ENCODE data around the gene SPON1. TPM values are rescaled to one million over a fixed set of nuclear protein-coding genes. Genes with fewer than 3 reads are reported as not detected.

Gene SPON1
- polyA plus RNA-seq, 1 donor: 71.8 TPM

DNA sequence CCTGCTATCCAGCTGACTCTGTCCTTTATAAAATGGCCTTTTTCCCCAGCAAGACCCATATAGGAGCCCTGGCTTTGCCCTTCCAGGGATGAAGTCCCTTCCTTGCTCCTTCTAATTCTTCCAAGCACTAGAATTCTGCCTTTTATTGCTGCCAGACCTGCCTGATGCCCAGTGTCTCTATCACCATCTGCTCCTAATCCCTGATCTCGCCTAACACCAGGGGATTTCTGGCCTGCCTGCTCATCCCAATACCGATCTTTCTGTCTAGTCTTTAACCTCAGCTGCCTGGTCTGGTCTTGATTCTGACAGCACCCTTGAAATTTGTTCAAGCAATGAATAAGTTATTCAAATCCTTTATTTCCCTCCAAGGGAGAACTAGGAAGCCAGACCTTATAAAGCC is 150.2 kb downstream of the SPON1 start:
- no peaks in the 10 kb centered on the region for H3K9me3 ChIP-seq (ENCODE audit: control insufficient read depth, low read depth, low read length)
- H3K4me1 ChIP-seq (ENCODE audit: control insufficient read depth, insufficient read depth, low read length): peaks cover 5% of the 10 kb centered on the region
- WGBS (ENCODE audit: insufficient coverage, low lambda C conversion rate): no CpG with 5 or more reads among the region's 2 CpGs
- H3K27me3 ChIP-seq (ENCODE audit: control insufficient read depth, insufficient read depth, low read length): no peaks in the 10 kb centered on the region
- H3K4me3 ChIP-seq (ENCODE audit: low read length): no peak overlapping the region
- H3K36me3 ChIP-seq (ENCODE audit: control insufficient read depth, insufficient read depth, low read length): no peaks in the 10 kb centered on the region
- DNase-seq: no peak
- no peak overlapping the region for H3K27ac ChIP-seq (ENCODE audit: low read length)

DNA sequence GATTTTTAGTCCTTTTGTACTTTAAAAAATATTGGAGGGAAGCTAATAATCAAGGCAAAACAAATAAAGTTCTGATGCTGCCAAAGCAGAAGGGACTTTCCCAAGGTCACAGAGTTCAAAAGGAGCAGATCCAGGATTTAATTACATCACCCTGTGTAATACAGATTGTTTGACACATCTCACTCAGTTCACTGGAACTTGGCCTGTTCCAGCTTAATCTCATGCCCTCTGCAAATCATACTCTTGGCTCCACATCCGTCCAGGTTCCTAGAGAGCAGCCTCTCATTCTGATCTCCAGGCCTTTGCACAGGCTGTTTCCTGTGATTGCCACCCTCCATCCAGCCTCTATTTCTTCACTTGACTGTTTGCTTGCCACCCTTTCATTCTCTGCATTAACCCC is 151.7 kb downstream of the SPON1 start:
- DNase-seq: peak in 1 of 2 donors; percentile 18
- H3K27me3 ChIP-seq (ENCODE audit: control insufficient read depth, insufficient read depth, low read length): no peaks in the 10 kb centered on the region
- H3K36me3 ChIP-seq (ENCODE audit: control insufficient read depth, insufficient read depth, low read length): no peaks in the 10 kb centered on the region
- peaks cover 5% of the 10 kb centered on the region for H3K4me1 ChIP-seq (ENCODE audit: control insufficient read depth, insufficient read depth, low read length)
- no CpG with 5 or more reads among the region's 1 CpG for WGBS (ENCODE audit: insufficient coverage, low lambda C conversion rate)
- no peak overlapping the region for H3K27ac ChIP-seq (ENCODE audit: low read length)
- no peaks in the 10 kb centered on the region for H3K9me3 ChIP-seq (ENCODE audit: control insufficient read depth, low read depth, low read length)
- no peak overlapping the region for H3K4me3 ChIP-seq (ENCODE audit: low read length)

DNA sequence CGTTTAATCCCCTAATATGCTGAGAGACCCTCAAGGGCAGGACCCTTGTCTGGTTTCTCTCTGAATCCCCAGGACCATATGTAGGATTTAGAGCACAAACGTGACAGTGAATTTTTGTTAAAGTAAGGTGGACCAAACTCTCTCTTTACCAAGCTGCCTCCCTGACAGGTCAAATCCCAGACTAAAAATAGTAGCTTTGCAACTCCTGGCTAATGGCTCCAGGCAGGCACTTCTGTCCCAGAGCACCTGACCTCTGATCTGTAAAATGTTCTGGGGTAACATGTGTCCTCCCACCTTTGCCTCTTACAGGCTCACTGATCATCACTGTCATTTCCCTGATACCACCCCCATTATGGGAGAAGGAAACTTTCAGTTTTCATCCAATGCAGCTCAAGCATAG is 152.3 kb downstream of the SPON1 start:
- DNase-seq: no peak
- Histone ChIP-seq H3K27me3 (ENCODE audit: control insufficient read depth, insufficient read depth, low read length) (no peaks in the 10 kb centered on the region), H3K36me3 (ENCODE audit: control insufficient read depth, insufficient read depth, low read length) (no peaks in the 10 kb centered on the region), H3K9me3 (ENCODE audit: control insufficient read depth, low read depth, low read length) (no peaks in the 10 kb centered on the region), H3K27ac (ENCODE audit: low read length) (no peak overlapping the region), H3K4me3 (ENCODE audit: low read length) (no peak overlapping the region), H3K4me1 (ENCODE audit: control insufficient read depth, insufficient read depth, low read length) (peaks cover 5% of the 10 kb centered on the region)
- no CpG with 5 or more reads among the region's 2 CpGs for WGBS (ENCODE audit: insufficient coverage, low lambda C conversion rate)

DNA sequence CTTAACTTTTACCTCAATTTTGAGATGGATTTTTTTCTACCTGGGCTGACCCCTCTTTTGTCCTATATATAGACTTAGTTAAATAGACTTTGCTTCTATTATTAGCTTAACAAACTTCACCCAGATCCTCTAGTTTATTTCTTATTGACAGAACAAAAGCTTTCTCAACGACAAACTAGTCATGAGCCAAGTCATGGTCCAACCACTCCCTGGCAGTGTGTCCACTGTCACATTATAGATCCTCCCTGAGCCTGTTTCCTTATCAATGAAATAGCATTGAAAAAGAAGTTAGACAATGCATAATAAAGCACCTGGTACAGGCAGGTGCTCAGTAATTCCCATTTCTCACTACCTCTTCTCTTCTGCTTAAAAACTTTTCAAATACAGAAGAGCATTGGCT is 155.1 kb downstream of the SPON1 start:
- peak in 1 of 2 donors; percentile 37 for DNase-seq
- WGBS (ENCODE audit: insufficient coverage, low lambda C conversion rate): 17% methylated on average over 1 of the region's 1 CpG

DNA sequence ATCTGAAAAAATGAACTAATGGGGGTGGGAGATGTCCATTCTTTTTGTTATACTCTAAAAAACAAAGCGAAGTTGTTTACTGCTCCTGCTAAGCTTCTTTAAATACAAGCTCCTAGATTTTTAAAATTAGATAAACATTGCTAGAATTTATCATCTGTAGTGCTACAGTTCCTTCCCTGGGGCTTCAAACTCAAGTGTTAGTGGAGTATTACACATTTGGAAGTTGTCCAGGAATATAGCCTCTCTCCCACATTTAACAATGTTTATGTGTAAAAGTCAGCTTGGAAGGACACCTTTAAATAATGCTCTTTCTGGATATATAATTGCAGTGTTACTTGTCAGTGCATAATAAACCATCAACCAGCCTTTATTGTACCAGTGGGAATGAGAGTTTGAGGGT is 155.5 kb downstream of the SPON1 start:
- H3K9me3 ChIP-seq (ENCODE audit: control insufficient read depth, low read depth, low read length): no peaks in the 10 kb centered on the region
- H3K27me3 ChIP-seq (ENCODE audit: control insufficient read depth, insufficient read depth, low read length): no peaks in the 10 kb centered on the region
- H3K27ac ChIP-seq (ENCODE audit: low read length): no peak overlapping the region
- no CpG with 5 or more reads among the region's 1 CpG for WGBS (ENCODE audit: insufficient coverage, low lambda C conversion rate)
- H3K4me3 ChIP-seq (ENCODE audit: low read length): no peak overlapping the region
- peaks cover 5% of the 10 kb centered on the region for H3K4me1 ChIP-seq (ENCODE audit: control insufficient read depth, insufficient read depth, low read length)
- no peaks in the 10 kb centered on the region for H3K36me3 ChIP-seq (ENCODE audit: control insufficient read depth, insufficient read depth, low read length)
- no peak for DNase-seq

More for the DNA sequence above, 155.1 kb downstream of the SPON1 start:
- H3K4me1 ChIP-seq (ENCODE audit: control insufficient read depth, insufficient read depth, low read length): peaks cover 5% of the 10 kb centered on the region
- H3K4me3 ChIP-seq (ENCODE audit: low read length): no peak overlapping the region
- H3K27me3 ChIP-seq (ENCODE audit: control insufficient read depth, insufficient read depth, low read length): no peaks in the 10 kb centered on the region
- H3K36me3 ChIP-seq (ENCODE audit: control insufficient read depth, insufficient read depth, low read length): no peaks in the 10 kb centered on the region
- no peaks in the 10 kb centered on the region for H3K9me3 ChIP-seq (ENCODE audit: control insufficient read depth, low read depth, low read length)
- H3K27ac ChIP-seq (ENCODE audit: low read length): no peak overlapping the region

DNA sequence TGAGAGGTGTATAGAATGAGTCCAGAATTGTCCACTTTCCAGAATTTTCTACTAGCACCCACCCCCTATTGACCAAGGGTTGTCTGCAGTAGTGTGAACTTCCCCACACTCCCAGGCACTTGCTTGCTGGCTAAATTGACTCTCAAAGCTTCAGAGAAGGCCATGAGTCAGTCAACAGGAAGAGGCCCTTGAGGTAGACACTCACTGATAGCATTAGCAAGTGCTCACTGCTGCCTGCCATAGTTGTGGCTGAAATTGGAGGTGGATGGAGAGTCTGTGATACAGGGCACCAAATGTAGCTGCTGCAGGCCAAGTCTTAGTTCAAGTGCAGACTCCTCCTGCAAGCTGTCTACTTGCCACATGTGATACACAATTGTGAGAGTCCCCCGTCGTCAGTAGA is 156.8 kb downstream of the SPON1 start:
- no peak overlapping the region for H3K4me3 ChIP-seq (ENCODE audit: low read length)
- DNase-seq: no peak
- peaks cover 4% of the 10 kb centered on the region for H3K4me1 ChIP-seq (ENCODE audit: control insufficient read depth, insufficient read depth, low read length)
- no peak overlapping the region for H3K27ac ChIP-seq (ENCODE audit: low read length)
- H3K9me3 ChIP-seq (ENCODE audit: control insufficient read depth, low read depth, low read length): no peaks in the 10 kb centered on the region
- no peaks in the 10 kb centered on the region for H3K27me3 ChIP-seq (ENCODE audit: control insufficient read depth, insufficient read depth, low read length)
- no peaks in the 10 kb centered on the region for H3K36me3 ChIP-seq (ENCODE audit: control insufficient read depth, insufficient read depth, low read length)
- no CpG with 5 or more reads among the region's 2 CpGs for WGBS (ENCODE audit: insufficient coverage, low lambda C conversion rate)

DNA sequence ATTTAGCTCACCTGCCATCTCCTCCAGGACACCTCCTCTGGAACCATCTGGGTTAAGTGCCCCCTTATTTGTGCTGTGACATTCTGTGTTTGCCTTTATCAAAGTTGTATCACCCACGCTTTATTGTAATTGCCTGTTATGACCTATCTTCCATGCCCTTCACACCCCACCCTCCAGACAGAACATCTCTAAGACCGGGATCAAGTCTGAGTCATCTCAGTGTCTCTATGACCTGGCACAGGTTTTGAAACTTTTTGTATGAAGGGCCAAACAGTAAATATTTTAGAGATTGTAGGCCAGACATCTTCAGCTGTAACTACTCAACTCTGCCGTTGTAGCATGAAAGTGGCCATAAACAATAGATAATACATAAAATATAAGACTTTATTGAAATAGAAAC is 161.8 kb downstream of the SPON1 start:
- H3K27me3 ChIP-seq (ENCODE audit: control insufficient read depth, insufficient read depth, low read length): no peaks in the 10 kb centered on the region
- no peak overlapping the region for H3K4me3 ChIP-seq (ENCODE audit: low read length)
- H3K9me3 ChIP-seq (ENCODE audit: control insufficient read depth, low read depth, low read length): peaks cover 9% of the 10 kb centered on the region
- H3K27ac ChIP-seq (ENCODE audit: low read length): no peak overlapping the region
- WGBS (ENCODE audit: insufficient coverage, low lambda C conversion rate): 40% methylated on average over 1 of the region's 3 CpGs
- no peaks in the 10 kb centered on the region for H3K4me1 ChIP-seq (ENCODE audit: control insufficient read depth, insufficient read depth, low read length)
- no peak for DNase-seq
- H3K36me3 ChIP-seq (ENCODE audit: control insufficient read depth, insufficient read depth, low read length): no peaks in the 10 kb centered on the region

DNA sequence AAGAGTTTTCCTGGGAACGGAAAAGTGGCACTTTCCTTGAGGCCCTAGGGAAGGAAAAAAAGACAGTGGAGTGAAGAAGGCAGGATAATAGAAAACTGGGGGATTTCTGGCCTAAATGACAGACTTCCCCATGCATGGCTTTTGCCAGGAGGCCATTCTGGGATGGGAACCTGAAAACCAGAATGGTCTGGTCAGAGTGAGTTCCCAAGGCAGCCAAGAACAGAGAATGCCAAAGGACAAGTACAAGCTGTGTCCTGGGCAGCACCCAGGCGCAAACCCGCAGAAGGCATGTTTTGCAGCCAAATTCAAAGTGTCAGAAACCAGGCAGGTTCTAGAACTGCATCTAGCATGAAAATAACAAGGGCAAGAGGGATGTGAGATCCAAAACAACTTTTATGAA is 162.4 kb downstream of the SPON1 start:
- DNase-seq: no peak
- Histone ChIP-seq H3K4me1 (ENCODE audit: control insufficient read depth, insufficient read depth, low read length) (no peaks in the 10 kb centered on the region), H3K27ac (ENCODE audit: low read length) (no peak overlapping the region), H3K4me3 (ENCODE audit: low read length) (no peak overlapping the region), H3K27me3 (ENCODE audit: control insufficient read depth, insufficient read depth, low read length) (no peaks in the 10 kb centered on the region), H3K36me3 (ENCODE audit: control insufficient read depth, insufficient read depth, low read length) (no peaks in the 10 kb centered on the region), H3K9me3 (ENCODE audit: control insufficient read depth, low read depth, low read length) (peaks cover 9% of the 10 kb centered on the region)
- 100% methylated on average over 1 of the region's 3 CpGs for WGBS (ENCODE audit: insufficient coverage, low lambda C conversion rate)

DNA sequence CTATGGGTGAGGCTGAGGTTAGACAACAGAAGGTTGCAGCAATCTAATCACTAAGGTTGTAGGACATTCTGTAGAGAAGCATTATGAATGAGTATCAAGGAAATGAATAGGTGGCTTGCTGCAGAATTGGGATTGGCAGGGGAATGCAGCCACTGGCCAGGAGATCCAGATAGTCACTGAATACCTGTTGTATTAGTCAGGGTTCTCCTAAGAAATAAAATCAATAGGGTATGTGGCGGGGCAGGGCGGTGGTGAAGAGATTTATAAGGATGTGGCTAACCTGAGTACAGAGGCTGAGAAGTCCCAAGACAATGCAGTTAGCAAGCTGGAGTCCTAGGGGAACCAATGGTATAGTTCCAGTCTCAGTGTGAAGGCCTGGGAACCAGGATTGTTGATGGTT is 163.0 kb downstream of the SPON1 start:
- DNase-seq: no peak
- no peaks in the 10 kb centered on the region for H3K36me3 ChIP-seq (ENCODE audit: control insufficient read depth, insufficient read depth, low read length)
- peaks cover 9% of the 10 kb centered on the region for H3K9me3 ChIP-seq (ENCODE audit: control insufficient read depth, low read depth, low read length)
- no peak overlapping the region for H3K4me3 ChIP-seq (ENCODE audit: low read length)
- H3K27ac ChIP-seq (ENCODE audit: low read length): no peak overlapping the region
- no CpG with 5 or more reads among the region's 2 CpGs for WGBS (ENCODE audit: insufficient coverage, low lambda C conversion rate)
- no peaks in the 10 kb centered on the region for H3K4me1 ChIP-seq (ENCODE audit: control insufficient read depth, insufficient read depth, low read length)
- H3K27me3 ChIP-seq (ENCODE audit: control insufficient read depth, insufficient read depth, low read length): no peaks in the 10 kb centered on the region

DNA sequence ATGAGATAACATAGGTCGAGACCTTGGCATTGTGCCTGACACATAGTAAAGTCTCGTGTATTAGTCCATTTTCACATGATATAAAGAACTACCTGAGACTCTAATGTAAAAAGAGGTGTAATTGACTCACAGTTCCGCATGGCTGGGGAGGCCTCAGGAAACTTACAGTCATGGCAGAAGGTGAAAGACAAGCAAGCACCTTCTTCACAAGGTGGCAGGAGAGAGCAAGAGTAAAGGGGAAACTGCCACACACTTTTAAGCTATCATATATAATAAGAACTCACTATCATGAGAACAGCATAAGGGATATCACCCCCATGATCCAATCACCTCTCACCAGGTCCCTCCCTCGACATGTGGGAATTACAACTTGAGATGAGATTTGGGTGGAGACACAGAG is 165.2 kb downstream of the SPON1 start:
- no peak for DNase-seq
- Histone ChIP-seq H3K36me3 (ENCODE audit: control insufficient read depth, insufficient read depth, low read length) (no peaks in the 10 kb centered on the region), H3K4me3 (ENCODE audit: low read length) (no peak overlapping the region), H3K9me3 (ENCODE audit: control insufficient read depth, low read depth, low read length) (peaks cover 9% of the 10 kb centered on the region), H3K27ac (ENCODE audit: low read length) (no peak overlapping the region), H3K27me3 (ENCODE audit: control insufficient read depth, insufficient read depth, low read length) (no peaks in the 10 kb centered on the region), H3K4me1 (ENCODE audit: control insufficient read depth, insufficient read depth, low read length) (peaks cover 4% of the 10 kb centered on the region)
- no CpG with 5 or more reads among the region's 4 CpGs for WGBS (ENCODE audit: insufficient coverage, low lambda C conversion rate)

DNA sequence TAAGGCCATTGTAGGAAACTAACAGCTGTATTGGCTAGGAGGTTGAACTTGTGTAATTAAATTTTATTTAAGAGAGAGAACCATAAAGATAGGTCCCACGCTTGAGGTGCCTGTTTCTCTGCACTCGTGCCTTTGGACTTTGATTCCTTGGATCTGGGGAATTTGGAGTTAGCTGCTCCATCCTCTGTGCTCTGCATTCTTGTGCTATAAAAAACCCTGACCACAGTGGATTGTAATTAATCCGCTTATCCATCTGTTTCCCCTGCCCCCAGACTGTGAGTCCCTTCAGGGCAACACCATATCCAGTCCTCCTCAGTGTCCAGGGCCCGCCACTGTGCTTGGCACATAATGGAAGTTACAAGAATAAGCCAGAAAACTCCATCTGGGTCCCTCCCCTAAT is 169.8 kb downstream of the SPON1 start:
- WGBS (ENCODE audit: insufficient coverage, low lambda C conversion rate): no CpG with 5 or more reads among the region's 4 CpGs
- Histone ChIP-seq H3K36me3 (ENCODE audit: control insufficient read depth, insufficient read depth, low read length) (peaks cover 16% of the 10 kb centered on the region), H3K9me3 (ENCODE audit: control insufficient read depth, low read depth, low read length) (peaks cover 9% of the 10 kb centered on the region), H3K27me3 (ENCODE audit: control insufficient read depth, insufficient read depth, low read length) (no peaks in the 10 kb centered on the region), H3K4me3 (ENCODE audit: low read length) (no peak overlapping the region), H3K4me1 (ENCODE audit: control insufficient read depth, insufficient read depth, low read length) (peaks cover 17% of the 10 kb centered on the region), H3K27ac (ENCODE audit: low read length) (peak overlapping the region; percentile 60)
- DNase-seq: peak; percentile 73 to 90
